AG09319 (cell line): ENCODE data around the gene CCDC66.

Experiments
- DNase-seq: peaks from one replicate; pipeline ENCODE4 v3.0.0-alpha.2; 2010; ENCODE audit warnings: low read depth; ENCODE audit errors: extremely low read depth
- CTCF ChIP-seq: IDR thresholded peaks from 2 replicates; pipeline ENCODE4 v1.5.1; 2011; ENCODE audit warnings: low read depth, mild to moderate bottlenecking, inconsistent platforms, low read length, moderate library complexity

The CCDC66 gene

DNA sequence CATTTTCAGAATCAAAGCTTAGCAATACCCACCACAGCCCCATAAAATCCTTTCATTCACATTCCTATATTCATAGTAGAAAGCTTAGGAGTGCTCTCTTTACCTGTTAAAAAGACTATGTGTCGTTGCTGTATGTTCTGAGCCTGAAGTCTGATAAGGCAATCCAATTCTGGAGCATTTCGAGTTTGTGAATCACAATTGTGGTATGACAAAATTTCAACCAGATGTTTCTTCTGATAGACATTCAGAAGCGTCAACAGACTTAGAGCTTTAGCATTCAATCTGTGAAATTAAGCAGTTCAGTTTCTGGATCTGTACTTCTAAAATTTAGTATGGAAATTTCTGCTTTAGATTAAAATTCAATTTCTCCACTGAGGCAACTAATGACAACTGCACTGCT, 67.8 kb downstream of the CCDC66 start:
- no peak for TF ChIP-seq CTCF
- DNase-seq: peak; percentile 16

DNA sequence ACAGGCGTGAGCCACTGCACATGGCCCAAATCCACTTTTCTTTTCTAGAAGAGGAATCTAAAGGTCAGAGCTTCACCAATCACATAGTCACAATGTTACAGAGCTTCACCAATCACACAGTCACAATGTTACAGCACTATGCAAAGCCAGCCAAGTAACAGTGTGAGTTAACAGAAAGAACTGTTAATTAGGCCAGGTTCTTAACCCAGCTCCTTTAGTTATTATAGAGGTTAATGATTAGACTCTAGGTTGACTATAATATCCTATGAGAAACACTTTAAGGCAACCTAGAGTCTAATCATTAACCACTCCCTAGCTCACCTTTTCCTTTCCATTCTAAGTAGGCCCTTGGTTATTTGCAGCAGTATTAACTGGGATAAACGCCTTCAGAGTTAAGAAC, 72.1 kb downstream of the CCDC66 start:
- no peak for DNase-seq
- TF ChIP-seq CTCF: no peak

- DNase-seq: no peak
- no peak for TF ChIP-seq CTCF
Observed at GRCh38 chr3:56629451-56629850, 72.5 kb downstream of the CCDC66 start.

DNA sequence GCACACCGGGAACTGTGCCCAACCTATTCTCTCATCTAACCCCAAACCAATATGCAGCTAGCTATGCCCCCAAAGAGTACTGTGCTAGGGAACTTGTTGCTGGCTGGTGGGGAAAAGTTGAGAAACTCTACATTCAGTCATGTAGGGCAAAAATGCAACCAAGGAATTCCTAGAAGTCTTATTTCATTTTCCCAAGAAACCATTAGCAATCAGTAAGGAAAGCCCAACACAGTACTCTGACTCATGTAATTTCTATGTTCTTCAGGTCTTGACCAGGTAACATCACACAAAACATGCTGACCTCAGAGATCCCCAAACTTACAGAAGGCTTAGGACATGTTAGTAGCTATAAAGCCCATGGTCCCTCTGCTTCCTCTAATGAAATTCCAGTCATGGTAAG, 74.0 kb downstream of the CCDC66 start:
- DNase-seq: no peak
- no peak for TF ChIP-seq CTCF

DNA sequence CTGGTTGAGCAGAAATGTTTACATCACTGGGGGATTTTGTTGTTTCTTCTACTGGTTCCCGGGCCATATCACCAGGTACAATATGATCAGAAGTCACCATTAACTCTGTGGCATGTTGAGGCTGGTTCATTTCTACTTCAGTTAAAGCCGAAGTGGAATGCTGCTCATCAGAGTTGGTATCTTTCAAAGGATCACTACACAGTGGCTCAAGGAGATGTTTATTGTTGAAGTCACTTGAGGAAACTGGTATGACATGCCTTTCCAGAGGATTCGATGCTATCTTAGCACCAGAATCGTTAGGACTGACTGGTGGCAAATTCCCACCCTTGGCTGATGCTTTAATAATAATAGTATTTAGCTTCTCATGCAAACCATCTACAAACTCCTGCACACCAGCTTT, 76.2 kb downstream of the CCDC66 start:
- no peak for TF ChIP-seq CTCF
- DNase-seq: no peak

GRCh38 chr3:56633602-56634535, 76.9 kb downstream of the CCDC66 start:
- TF ChIP-seq CTCF: no peak
- DNase-seq: no peak

DNA sequence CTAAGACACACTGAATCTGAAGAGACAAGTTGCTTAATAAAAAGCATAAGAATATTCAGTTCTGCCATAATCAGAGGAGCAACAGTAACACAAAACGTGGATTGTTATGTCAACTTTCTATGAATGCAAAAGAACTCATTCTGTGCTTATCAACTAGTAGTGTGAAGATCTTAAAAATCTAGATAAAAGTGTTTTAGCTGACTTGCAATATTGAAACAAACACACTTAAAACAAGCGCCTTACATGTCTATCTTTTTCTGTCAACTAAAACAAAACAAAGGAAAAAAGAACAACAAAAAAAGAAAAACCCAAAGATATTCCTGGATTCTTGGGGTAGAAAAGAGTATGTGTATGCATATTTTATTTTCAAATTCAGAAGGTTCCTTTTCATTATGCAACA, 88.4 kb downstream of the CCDC66 start:
- no peak for TF ChIP-seq CTCF

More for the DNA sequence above, 88.4 kb downstream of the CCDC66 start:
- no peak for DNase-seq
